NK-92 (cell line): ENCODE data around the gene COL15A1.

Experiments used
- DNase-seq: peaks from one replicate; lab custom pipeline; 2025; ENCODE audit not compliant: unreplicated experiment; lab: John Stamatoyannopoulos, UW

COL15A1 gene

DNA sequence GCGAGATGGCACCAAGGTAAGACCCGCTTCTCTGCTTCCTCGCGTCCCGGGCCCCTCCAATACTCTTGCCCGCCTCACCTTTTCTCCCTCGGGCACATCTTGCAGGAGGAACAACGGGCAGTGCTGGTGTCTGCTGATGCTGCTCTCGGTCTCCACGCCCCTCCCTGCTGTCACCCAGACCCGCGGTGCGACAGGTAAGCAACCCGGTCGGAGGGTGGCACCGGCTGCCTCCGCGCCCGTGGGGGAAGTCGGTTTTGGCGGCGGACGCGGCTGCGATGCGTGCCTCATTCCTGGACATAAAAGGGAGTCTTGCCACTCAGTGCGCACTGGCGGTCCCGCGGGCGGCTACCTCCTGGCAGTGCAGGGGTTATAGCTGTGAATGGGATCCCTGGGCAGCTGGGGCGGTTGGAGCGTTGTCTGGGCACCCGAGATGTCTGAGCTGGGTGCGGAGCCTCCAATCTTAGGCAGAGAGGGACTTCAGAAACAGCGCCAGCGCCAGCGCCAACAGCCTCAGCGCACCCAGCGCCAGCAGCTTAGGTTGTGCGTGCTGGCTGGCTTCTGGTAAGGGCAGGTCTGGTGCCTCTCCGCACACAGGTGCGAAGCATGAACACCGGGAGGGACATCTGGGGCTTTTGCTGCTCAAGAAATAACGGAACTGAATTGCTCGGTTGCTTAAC, 488 bp downstream of the COL15A1 start:
- no peak for DNase-seq

GRCh38 chr9:98944734-98945074, 997 bp downstream of the COL15A1 start:
- no peak for DNase-seq

DNA sequence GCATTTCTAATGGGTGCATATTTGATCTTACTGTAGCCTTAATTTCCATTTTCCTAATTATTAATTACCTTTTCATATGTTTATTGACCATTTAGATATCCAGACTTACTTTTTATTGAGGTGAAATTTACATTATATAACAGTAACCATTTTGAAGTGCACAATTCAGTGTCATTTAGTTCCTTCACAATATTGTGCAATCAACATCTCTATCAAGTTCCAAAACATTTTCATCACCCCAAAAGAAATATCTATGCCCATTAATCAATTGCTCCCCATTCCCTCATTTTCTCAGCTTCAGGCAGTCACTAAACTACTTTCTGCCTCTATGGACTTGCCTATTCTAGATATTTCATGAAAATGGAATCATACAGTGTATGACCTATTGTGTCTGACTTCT, 5.9 kb downstream of the COL15A1 start:
- DNase-seq, result no peak

GRCh38 chr9:98950262-98950661, 6.6 kb downstream of the COL15A1 start:
- DNase-seq, result no peak

DNA sequence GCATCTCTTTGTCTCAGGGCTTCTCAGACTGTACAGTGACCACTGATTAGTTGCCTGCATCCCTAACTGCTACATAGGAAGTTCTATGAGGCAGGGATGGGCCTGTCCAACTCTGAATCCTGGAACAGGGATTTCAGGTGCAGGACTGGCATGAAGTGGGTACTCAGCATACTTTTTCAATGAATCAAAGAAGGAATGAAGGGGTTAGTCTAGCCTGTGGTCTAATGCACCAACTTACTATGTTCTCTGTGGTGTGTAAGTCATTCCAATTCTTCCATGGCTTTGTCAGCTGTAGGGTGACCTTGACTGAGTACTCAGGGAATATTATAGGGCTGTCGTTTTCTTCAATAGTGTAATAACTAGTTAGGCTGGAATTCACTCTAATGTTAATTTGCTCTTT, 8.3 kb downstream of the COL15A1 start:
- DNase-seq, result no peak

DNA sequence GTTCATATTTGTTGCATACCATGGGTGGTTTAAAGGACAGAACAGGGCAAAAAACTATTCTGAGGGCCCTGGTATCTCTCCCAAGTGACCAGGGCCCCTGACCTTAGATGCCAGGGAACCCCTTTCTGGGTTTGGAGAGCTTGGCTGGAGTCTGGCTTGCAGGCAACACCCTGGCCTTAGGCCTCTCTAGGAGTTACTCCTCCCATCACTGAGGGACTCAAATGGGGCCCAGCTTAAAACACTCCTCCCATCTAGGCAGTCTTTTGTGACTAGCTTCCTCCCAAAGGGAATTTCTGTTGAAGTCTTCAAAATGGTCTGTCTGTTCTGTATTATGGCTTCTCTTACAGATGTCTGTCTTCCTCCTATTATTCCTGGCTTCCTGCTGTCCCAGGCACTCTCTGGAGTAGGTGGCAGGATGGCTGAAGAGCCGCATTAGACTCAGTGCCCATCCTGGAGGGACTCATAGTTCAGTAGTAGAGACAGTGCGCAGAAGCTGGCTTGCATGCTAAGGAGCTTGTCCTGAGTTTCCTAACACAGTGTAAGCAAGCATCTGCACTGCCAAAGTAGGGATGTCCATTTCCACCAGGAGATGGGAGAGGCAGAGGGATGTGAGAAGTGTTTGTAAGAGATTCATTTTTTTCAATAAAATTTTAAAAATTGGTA, 10.0 kb downstream of the COL15A1 start:
- DNase-seq, result no peak

GRCh38 chr9:98954244-98954610, 10.5 kb downstream of the COL15A1 start:
- DNase-seq, result no peak

- no peak for DNase-seq
Observed at GRCh38 chr9:98955259-98955658, 11.6 kb downstream of the COL15A1 start.

- DNase-seq, result no peak
Observed at GRCh38 chr9:98957826-98958225, 14.1 kb downstream of the COL15A1 start.

GRCh38 chr9:98958271-98958984, 14.7 kb downstream of the COL15A1 start:
- no peak for DNase-seq

- no peak for DNase-seq
Observed at GRCh38 chr9:98960409-98960808, 16.7 kb downstream of the COL15A1 start.

GRCh38 chr9:98961513-98962180, 17.9 kb downstream of the COL15A1 start:
- DNase-seq, result no peak

- no peak for DNase-seq
Observed at GRCh38 chr9:98962181-98962560, 18.5 kb downstream of the COL15A1 start.

DNA sequence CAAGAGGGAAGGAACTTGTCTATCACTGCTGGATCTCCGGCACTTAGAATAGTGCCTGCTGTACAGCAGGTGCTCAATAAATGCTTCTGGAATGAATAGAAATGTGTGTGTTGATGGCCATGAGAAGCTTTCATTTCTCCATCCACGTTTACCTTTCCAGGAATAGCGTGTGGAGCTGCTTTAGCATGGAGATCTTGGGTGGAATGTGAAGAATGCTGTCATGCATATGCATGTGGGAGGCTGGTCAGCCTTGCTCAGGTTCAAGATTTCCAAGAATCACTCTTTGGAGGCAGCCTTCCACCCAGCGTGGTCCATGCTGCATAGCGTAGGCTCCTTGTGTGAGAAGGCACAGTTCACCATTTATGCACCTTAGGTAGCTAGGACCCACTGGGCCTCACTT, 19.2 kb downstream of the COL15A1 start:
- DNase-seq, result no peak

- no peak for DNase-seq
Observed at GRCh38 chr9:98964201-98964600, 20.5 kb downstream of the COL15A1 start.

GRCh38 chr9:98964911-98965336, 21.2 kb downstream of the COL15A1 start:
- no peak for DNase-seq

GRCh38 chr9:98966676-98967075, 23.0 kb downstream of the COL15A1 start:
- DNase-seq, result no peak

DNA sequence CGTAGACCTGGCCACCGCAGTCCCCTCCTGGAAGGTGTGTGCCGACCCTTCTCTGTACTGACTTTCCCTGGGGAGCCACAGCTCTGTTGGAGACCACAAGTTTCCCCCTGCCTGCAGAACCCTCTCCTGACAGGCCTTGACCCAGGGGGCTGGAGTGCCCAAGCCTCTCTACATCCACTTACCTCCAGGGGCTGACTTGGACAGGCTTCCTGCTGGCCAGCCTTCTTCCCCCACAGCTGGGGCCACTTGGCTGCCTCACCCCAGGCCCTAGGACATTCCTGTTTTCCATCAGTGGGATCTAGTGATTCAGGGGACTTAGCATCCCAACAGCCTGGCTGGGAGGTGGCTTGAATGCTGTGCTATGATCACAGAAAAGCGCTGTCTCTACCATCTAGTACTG, 23.6 kb downstream of the COL15A1 start:
- DNase-seq, result no peak

- DNase-seq, result no peak
Observed at GRCh38 chr9:98967680-98968079, 24.0 kb downstream of the COL15A1 start.

DNA sequence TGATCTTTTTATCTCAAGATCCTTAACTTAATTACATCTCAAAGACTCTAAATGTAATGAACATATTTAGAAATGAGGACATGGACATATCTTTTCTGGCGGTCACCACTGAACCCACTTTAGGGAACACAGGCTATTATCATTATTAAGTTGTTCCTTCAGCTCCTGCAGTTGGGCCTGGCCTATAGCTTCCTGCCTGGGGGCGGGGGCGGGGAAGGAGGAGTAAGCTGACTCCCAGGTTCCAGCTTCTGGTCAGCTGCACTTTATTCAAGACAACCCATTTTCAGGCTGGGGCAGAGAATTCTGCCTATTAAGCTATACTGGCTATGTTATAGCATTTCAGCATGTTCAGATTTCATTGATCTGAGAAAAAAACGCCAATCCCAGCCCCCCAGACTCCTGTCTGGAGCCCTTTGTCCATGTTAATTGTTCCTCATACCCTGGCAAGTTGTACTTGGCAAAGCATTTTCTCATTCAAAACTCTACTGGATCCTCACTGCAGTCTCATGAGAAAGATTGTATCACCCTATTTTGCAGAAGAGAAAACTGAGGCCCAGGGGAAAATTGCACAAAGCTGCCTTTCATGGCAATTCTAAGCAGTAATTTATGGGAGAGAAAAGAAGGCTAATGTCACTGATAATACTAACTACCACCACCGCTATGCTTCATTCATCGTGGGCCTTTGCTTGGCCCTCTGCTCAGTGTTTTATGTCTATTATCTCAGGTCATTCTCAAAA, 25.1 kb downstream of the COL15A1 start:
- DNase-seq, result no peak

DNA sequence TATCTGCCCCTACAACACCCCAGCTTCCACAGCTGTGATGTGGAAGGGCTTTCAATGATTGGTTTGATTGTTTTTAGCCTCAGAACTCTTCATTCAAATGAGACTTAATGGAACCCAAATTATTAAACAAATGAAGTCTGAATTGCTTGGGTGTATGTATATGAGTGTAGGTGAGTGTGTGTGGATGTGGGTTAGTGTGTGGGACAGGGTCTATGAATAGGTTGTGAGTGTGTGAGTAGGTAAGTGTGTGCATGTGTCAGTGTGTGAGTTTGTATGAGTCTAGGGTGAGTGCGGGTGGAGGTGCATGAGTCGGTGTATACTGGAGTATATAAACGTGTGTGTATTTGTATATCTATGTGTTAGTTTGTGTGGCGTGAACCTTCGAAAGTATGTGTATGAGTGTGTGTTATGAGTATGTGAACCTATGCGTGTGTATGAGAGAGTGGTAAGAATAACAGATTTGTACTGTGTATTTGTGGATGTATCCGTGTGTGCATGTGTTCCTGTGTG, 26.9 kb downstream of the COL15A1 start:
- no peak for DNase-seq
